Stimulated activated CD4-positive, alpha-beta T cell treated with anti-CD3 and anti-CD28 coated beads, Interleukin-1b, Interleukin-23, amount 100 ng/mL, for 4 hours (primary cell): ENCODE data around the gene SVEP1.
"Not testable (repeated sequence)": the region's sequence is repeated elsewhere in the genome, so short reads cannot be mapped to it uniquely, and the experiment has no call there.

Experiments used
- DNase-seq, 2 donors: peaks; one replicate each; pipeline ENCODE4 v3.0.0-alpha.2; 2020; ENCODE audit warnings: low read depth in 2 of 2

Gene SVEP1

DNA sequence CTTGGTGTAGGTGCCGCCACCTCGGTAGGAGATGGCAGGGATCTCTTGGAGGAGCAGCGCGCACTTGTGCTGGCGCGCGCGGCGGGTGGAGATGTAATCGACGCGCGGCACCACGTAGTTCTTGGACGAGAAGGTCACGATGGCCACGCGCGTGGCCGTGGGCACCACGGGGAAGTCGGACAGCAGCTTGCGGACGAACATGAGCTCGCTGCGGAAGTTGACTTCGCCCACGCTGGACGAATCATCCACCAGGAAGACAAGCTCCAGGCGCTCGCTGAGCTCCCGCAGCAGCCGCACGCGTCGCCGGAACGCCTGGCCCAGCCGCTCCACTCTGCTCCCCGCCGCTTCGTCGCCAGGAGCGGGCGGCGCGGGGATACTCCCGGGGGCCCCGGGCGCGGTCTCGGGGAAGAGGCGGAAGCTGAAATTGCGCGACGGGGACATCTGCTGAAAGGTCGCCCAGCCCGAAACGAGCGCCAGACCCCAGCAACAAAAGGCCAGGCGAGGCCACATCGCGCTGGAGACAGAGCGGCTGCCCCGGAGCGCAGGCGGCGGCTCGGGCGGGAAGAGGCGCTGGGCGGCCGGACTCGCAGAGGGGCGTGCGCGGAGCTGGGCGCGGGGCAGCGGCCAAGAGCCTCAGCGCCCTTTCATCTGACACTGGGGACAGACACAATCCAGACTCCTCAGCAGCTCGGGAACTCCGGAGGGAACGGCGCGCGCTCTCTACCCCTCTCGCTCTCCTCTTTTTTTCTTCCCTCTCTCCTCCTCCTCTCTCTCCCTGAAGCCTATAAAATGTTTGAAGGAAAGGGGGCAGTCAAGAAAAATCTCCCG lies at the start of gene SVEP1:
SVEP1 (minus strand) TSS at position 708 of the 828 bp plus-strand sequence; CDS start at position 510, 198 bp downstream.
- DNase-seq, result no peak

DNA sequence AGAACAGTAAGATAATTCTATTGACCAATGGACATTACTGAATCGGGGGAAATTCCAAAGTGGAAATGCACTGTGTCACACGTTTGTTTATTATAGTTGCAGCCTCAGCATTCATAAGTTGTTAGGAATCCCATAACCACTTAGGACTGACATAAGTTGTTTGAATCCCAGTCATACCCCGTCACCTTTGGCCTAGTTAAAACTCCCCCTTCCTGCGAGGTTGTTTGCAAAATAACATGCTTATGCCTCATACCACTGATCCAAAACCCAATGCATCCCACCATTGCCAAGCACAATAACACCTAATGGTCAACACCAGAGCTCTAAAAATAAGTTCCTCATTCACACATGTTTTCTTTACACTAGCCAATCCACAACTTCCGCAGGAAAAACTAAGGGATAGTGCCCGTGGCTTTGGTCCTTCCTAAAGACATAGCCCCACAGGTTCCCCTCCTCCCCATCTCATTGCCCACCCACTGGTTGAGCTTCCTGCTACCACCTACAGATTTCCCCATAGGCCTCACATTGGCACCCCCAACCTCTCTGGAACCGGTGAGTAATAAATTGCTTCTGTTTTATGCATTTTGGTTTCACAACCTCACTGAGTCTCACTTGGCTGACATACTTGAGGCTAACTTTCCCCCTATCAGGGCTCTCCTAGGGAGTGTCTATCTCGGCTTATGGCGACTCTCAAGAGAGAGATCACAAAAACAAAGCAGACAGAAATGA lies 46.7 kb upstream of the SVEP1 start:
- no peak for DNase-seq

DNA sequence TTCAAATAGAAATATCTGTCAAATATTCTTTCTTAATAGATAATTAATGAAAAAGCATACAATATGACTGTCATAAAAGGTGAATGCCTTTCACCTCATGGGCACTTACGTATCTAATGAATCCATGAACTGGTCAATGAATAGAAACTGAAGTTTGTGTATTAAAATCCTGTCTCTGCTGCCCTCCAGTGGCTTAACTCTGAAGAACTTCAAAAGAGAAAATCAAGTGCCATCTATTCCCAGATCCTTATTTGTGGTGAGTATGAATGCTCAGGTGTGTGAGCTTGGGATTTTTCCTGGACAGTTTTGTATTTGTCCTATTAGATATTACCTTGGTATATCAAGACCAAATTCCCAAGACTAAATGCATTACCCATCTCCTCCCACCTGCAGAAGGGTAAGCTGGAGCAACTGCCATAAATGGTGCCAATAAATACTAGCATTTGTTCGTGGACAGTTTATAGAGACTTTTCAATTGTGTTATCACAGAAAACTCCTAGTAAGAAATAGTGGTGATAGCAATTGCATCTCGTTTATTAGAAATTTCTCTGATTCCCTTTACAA lies 44.0 kb upstream of the SVEP1 start:
- DNase-seq, result no peak

DNA sequence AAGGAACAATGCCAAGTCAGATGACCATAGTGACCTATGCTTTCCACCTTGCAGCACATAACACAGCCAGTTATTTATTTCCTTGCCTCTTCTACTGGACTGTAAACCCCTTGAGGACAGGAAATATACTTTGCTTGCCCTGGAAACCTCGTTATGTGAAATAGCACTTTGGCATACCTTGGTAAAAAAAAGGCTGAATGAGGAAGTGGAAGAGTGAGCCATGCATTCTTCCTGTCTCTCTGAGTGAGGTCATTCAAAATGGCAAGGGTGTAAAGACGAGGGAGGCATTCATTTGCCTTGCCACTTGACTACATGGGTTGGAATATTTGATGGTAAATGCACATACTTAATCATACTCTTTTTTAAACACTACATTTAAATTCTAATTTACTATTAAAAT lies 42.8 kb upstream of the SVEP1 start:
- no peak for DNase-seq

DNA sequence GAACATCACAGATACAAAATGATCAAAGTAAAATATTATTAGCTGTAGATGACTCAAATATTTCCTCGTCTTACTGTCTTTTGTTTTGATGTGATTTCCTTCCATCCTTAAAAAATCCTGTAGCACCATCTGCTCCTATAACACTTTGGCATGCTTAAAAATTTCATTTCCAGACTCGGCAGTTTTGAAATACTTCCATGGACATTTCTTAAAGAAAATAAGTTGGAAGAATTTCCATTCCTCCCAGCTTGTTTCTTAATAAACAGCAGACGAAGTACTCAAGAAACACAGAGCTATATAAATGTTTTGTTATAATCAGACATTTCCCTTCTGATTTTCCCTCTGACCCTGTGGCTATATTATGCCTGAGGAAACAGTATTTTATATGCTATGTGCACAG lies 41.2 kb upstream of the SVEP1 start:
- no peak for DNase-seq

DNA sequence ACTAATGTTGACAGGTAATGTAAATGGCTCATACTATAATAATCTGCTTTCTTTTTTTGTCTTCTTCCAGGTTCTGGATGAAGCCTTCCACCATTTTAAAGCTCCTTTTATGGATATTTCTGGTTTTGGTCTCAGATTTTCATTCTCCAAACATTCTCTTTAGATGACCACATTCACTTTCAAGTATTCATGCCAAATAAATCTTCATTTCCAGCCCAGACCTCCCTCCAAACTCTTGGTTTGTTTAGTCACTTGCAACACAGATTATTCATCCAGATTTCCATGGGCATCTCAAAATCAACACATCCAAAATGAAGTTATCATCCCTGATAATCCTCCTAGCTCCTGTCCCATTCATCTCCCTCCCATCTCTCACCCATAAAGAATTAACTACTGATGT lies 40.3 kb upstream of the SVEP1 start:
- DNase-seq, result no peak

DNA sequence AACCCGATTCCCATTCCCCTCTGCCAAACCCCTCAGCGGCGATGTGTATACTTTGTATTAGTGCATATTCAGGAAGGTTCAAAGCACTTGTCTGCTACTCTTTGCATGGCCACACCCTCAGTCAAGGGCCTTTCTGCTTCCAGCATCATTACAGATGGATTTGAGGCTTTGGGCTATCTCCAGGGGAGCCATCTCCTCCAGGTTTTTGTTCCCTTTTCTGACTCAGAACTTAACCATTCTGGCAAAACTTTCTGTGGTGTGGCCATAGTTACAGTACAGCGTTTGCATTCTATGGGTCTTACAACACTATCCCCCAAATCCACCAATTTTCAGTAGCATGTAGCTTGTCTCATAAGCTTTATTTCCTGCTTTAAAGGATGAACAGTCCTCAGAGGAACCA lies 36.0 kb upstream of the SVEP1 start:
- no peak for DNase-seq

DNA sequence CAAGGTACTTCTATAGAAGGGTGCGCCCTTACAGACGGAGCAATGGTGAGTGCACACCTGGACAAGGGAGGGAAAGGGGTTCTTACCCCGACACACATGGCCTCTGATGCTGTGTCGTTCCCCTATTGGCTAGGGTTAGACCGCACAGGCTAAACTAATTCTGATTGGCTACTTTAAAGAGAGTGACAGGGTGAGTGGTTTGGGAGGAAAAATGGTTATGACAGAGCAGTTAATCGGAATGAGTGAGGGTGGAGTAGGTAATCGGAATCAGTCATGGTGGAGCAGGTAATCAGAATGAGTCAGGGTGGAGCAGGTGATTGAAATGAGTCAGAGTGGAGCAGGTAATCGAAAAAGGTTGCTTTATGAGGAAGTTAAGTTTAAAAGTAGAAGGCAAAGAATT lies 35.0 kb upstream of the SVEP1 start:
- DNase-seq, result not testable (repeated sequence)

DNA sequence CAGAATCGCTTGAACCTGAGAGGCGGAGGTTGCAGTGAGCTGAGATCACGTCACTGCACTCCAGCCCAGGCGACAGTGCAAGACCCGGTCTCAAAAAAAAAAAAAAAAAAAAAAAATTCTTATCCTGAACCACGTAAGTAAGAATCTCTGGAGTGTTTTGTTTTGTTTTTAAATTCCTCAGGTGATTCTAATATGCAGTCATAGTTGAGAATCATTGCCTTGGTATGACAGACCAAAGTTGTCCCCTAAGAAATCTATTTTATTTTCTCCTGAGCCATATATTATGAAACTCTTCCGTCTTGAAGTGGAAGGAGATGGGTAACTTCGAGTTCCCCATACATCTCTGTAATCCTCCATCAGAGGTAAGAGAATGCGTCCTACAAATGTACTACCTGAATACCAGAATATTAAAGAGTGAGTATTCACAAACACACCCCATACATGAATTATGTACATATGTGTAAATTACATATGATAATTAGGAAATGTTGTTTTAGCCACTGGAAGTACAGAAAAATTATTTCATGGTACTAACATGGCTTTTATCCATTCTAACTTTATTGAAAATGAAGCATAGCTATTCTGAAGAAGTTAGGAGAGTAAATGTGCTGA lies 26.7 kb upstream of the SVEP1 start:
- DNase-seq, result no peak

DNA sequence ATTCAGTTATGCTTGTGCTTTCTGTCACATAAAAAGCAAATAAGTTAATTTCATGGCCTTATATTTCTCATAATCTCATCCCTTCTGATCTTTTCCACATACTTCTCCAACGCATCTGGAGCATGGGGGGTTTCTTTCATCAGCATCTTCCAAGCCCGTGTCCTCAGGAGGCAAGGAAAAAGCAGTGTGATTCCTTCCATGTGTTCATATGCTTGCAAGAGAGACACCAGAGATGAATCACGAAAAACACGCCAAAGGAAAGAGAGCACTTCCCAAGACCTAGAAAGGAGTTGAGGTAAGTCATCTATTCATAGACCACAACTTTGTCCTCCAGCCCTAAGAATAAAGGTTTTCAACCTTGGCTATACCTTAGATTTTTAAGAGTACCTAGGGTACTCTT lies 26.0 kb upstream of the SVEP1 start:
- no peak for DNase-seq

DNA sequence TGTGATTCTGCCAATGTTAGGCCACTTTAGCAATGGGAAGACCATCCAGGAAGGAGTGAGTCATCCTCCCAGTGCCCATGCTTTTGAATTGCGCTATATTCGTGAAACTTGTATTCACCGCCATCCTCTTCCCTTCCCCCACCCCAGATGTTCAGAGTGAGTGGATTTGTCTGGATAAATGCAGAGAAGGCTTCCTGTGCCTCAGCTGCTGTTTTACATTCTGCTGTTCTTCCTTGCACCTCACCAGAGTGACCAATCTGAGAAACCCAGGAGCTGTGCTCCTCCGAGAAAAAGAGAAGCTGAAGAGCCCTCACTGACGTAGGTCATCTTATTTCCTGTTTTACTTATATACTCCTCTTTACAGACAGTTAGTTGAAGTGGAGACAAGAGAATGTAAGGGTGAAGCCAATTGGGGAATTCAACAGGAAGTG lies 24.6 kb upstream of the SVEP1 start:
- no peak for DNase-seq

DNA sequence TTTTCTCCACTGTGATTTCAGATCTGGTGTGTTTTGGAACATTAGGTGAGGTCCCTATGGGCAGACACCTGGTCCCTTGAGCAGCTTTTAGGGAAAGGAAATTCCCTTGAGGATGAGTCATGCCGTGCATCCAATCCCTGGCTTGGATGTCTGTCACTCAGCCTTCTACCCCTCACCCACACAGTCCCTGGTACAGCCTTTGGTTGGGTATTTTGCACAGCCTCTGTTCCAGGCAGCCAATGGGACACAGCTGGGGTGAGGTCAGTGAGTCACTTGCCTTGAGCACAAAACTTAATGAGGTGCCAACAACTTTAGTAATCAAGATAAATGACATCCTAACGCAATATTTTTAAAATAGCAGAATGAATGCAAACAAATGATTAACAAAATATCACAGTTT lies 22.7 kb upstream of the SVEP1 start:
- no peak for DNase-seq

DNA sequence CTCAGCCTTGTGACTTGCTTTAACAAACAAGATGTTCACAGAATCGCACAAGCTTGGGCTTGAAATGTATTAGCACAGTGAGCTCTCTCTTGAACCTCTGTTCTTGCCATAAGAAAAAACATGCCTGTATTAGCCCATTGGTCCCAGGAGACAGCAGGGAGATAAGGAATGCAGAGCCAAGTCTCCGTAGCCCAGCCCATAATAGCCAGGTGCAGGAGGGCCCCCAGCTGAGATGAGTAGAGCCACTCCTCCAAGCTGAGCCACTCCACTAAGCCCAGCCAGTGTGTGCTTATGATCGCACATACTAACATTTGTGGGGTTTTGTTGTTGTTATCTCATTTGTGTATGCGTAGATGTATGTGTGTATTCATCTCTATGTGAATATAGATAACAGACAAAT lies 21.6 kb upstream of the SVEP1 start:
- DNase-seq, result no peak

DNA sequence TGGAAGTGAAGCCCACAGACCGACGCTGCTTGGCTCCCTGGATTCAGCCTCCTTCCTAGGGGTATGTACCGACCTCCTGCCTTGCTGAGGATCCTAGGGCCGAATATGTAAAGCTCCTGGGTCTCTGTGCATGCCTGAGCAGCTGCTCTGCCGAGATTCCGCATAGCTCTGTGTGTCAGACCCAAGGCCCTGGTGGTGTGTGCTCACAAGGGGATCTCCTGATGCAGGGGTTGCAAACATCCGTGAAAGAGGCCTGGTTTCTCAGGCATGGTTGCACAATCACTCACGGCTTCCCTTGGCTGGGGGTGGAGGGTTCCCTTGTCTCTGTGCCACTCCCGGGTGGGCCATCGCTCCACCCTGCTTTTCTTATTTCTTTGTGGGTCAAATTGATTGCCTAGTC lies 19.9 kb upstream of the SVEP1 start:
- DNase-seq, result no peak

DNA sequence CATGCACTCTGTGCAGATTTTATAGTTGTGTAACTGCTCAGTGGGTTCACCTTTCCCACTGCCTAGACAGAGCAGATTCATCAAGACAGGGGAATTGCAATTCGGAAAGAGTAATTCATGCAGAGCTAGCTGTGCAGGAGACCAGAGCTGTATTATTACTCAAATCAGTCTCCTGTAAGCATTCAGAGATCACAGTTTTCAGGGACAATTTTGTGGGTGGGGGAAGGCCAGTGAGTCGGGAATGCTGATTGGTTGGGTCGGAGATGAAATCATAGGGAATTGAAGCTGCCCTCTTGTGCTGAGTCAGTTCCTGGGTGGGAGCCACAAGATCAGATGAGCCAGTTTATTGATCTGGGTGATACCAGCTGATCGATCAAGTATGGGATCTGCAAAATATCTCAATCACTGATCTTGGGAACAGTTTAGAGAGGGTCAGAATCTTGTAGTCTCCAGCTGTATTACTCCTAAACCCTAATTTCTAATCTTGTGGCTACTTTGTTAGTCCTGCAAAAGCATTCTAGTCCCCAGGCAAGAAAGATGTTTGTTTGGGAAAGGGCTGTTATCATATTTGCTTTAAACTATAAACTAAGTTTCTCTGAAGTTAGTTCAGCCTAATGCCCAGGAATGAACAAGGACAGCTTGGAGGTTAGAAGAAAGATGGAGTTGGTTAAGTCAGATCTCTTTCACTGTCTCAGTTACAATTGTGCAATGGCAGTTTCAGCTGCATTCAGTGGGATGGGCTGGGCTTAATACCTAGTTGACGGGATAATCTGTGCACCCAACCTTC lies 12.7 kb upstream of the SVEP1 start:
- no peak for DNase-seq

DNA sequence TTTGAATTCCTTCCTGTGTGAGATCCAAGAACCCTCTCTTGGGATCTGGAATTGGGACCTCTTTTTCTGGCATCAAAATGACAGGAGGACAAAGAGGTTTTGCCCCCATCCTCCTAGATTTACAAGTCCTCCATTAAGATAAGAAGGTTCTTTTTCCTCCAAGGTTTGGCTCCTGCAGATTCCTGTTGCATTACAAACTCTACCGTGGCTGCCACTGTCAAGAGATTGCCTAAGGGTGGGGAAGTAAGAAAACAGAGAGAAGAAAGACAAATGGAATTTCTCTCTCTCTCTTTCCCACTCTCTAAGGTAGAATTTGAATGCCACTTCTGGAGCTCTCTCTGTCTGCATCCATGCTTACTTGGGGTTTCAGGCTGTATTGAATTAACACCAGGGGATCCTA lies 12.0 kb upstream of the SVEP1 start:
- DNase-seq, result no peak

DNA sequence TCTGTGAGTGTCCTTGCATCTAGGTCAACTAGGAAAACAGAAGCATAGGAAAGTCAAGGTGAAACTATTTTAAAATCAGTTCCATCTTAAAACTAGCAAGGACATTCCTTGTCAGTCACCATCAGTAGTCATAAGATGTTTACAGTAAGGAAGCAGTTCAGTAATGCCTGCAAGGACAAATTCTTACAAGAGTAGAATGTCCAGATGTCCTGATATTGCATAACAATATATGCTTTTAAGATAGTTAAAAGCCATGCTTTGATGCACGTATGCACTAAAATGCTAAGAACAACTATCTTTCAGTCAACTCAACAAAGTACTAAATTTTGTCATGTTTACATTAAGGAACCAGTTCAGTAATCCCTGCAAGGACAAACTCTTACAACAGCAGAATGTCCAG lies 11.3 kb upstream of the SVEP1 start:
- no peak for DNase-seq

DNA sequence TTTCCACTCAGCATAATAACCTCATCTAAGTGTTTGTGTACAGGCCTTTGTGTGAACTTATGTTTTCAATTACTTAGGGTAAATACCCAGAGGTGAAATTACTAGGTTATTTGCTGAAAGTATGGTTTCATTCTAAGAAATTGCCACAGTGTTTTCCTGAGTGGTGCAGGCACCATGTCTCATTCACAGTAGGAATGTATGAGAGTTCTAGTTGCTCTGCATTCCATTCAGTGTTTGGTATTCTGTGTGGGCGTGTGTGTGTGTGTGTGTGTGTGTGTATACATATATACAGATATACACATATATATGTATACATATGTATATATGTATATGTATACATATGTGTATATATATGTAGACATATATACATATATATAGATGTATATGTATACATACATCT lies 8.8 kb upstream of the SVEP1 start:
- no peak for DNase-seq

DNA sequence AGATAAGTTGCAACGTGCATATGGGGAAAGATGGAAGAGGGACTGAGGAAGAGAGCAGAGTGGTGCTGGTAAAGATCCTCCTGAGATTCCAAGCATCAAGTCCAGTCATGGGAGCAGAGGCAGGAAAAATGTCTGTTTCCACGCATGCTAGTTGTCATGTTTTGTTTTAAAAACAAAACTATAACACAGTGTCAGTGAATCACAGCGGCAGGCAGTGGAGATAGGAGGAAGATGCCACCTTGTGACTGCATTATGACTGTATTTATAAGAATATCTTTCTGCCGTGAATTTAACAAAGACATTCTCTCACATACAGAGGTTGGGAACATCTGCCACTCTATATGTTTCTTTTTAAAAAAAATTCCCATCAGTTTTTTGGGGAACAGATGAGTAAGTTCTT lies 3.7 kb upstream of the SVEP1 start:
- DNase-seq, result no peak

DNA sequence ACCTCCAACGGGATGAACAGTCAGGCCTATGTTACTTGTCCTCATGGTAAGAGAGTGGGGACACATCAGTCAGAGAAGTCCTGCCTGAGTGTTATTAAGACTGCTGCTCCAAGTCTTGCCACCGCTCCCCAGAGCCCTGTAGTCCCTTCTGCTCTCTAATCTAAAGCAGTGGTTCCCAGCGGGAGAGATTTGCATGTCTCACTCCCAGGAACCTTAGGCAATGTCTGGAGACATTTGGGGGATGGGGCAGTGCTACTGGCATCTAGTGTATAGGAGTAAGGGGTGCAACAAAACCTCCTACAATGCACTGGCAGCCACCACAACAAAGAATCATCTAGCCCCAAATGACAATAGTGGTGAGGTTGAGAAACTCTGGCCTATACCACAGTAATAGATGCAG lies 2.6 kb upstream of the SVEP1 start:
- DNase-seq, result no peak

DNA sequence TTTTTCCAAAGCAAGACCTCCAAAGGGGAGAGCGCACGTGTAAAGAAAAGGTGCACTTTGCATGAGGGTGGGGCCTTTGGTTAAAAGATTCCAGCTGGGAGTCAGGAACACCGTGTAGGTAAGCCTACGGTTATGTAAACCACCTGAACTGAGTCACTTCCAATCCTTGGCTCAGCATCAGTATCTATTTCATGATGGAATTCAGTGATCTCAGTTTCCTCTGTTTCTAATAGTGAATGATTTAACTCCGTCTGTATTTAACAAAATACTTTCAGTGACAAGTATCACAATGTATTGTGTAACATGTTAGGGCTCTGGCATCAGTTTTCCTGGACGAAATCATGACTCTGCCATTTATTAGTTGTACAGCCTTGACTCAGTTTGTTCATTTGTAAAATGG lies 1.3 kb upstream of the SVEP1 start:
- DNase-seq, result no peak

DNA sequence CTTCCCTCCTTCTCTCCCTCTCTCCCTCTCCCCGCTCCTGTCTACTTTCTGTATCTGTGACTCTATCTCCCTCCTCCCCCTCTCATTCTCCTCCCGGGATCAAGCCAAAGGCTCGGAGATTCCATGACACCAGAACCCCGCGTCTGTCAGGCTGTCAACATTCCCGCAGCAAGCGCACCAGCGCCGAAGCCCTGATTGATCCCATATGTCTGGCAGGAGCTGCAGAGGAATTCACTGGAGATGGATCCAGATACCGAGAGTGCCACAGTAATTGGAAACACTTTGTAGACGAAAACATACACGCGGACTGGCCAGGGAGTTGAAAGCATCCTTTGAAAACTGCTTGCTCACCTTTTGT lies 300 bp upstream of the SVEP1 start:
- no peak for DNase-seq
